Measurements from ENCODE around the gene KCNC4.

Gene KCNC4

GRCh38 chr1:110243146-110243545 is 33.0 kb downstream of the KCNC4 start:
- TF ChIP-seq POLR2AphosphoS5 (IDR thresholded peaks at IDR 0.05; ENCODE audit: low read depth) = no peak
- H3K4me3 ChIP-seq (replicated peaks; ENCODE audit: insufficient read depth, low read length) = no peak overlapping the region
- DNase-seq (ENCODE audit: low read depth in 1 of 2, low spot score in 1 of 2) = no peak
- no peaks in the 10 kb centered on the region for H3K27me3 ChIP-seq (ENCODE audit: insufficient read depth, poor library complexity, severe bottlenecking)
- no peak overlapping the region for H3K27ac ChIP-seq (replicated peaks)

DNA sequence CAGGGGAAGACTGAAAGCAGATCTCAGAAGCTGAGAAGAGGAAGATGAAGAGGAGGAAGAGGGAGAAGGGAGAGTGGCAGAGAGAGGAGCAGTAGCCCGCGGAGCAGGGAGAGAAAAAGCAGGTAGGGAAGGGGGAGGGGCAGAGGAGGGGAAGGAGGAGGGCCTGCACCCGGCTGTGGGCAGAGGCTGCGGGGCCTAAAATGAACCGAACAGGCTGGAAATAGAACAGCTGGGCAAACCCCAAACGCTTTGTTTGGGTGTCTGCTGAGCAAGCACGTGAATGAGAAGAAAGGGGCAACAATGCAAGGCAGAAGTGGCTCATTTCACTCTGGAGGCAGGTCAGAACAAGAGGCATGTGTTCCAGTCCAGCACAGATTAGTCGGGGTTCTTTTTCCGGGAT is 33.5 kb downstream of the KCNC4 start:
- Histone ChIP-seq H3K27ac (replicated peaks) (no peak overlapping the region), H3K4me3 (replicated peaks; ENCODE audit: insufficient read depth, low read length) (no peak overlapping the region), H3K27me3 (ENCODE audit: insufficient read depth, poor library complexity, severe bottlenecking) (no peaks in the 10 kb centered on the region)
- peak; percentile 40 to 63 for DNase-seq (ENCODE audit: low read depth in 1 of 2, low spot score in 1 of 2)
- TF ChIP-seq CTCF (IDR thresholded peaks at IDR 0.05; ENCODE audit: insufficient read depth, low read length) (no peak), POLR2AphosphoS5 (IDR thresholded peaks at IDR 0.05; ENCODE audit: low read depth) (0 out of 2 replicates have a peak, but pooled peaks have one; percentile 47)

DNA sequence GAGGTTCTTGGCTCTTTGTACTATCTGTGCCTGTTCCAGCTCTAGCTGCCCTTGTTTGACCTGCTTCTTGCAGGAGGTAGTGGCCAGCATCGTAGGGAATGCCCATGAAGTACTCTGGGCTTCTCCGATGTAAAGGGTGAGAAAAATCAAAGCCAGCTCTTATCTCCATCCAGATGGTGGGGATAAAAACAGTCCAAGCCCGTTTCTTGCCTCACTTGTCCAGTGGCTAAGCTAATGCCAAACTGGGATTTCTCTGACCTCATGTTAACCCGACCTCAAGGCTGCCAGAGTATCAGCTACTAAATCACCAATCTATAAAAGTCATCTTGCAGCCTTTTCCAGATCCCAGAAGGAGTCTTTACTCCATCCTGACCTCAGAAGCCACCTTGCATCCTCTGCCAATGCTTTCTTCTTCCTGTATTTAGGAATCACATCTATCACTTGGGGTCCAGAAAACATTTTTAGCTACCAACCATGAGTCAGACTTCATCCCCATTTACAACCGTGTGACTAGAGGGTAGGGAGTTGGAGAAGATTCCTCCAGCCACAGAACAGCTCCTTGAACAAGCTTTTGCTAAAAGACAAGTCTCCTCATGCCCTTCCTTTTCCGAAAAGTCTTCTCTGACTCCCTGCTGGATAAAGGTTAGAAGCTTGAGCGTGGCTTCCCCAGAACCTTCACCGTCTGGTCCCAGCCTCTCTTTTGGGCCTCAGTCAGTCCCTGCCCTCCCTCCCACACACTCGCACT is 35.9 kb downstream of the KCNC4 start:
- no peak for DNase-seq (ENCODE audit: low read depth in 1 of 2, low spot score in 1 of 2)
- Histone ChIP-seq H3K27ac (replicated peaks) (no peak overlapping the region), H3K27me3 (ENCODE audit: insufficient read depth, poor library complexity, severe bottlenecking) (no peaks in the 10 kb centered on the region), H3K4me3 (replicated peaks; ENCODE audit: insufficient read depth, low read length) (no peak overlapping the region)
- TF ChIP-seq SPI1 (IDR thresholded peaks at IDR 0.05; ENCODE audit: borderline replicate concordance, low read depth) = no peak
- TF ChIP-seq GABPA (IDR thresholded peaks at IDR 0.05; ENCODE audit: low read depth) = no peak
- TF ChIP-seq CTCF (IDR thresholded peaks at IDR 0.05; ENCODE audit: insufficient read depth, low read length) = no peak
- no peak for TF ChIP-seq REST (IDR thresholded peaks at IDR 0.05; ENCODE audit: insufficient replicate concordance, low read depth)
- TF ChIP-seq POLR2AphosphoS5 (IDR thresholded peaks at IDR 0.05; ENCODE audit: low read depth) = no peak

DNA sequence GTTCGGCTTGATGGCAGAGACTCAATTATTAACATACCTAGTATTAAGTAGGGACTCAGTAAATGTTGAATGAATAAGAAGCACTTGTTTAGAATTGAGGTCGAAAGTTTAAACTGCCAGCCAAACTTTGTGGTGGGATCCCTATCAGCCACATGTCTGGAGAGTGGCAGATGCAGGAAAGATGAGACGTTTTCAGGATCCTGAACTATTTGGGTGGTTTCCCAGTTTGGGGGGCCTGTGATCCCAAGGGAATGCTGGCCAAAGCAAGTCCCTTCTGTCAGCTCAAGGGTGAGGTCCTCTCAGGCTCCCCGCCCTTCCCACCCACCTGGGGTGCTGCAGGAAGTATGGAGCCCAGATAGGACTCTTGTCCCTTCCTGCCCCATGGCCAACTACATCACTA is 38.6 kb downstream of the KCNC4 start:
- no peak overlapping the region for H3K27ac ChIP-seq (replicated peaks)
- DNase-seq (ENCODE audit: low read depth in 1 of 2, low spot score in 1 of 2) = no peak
- H3K4me3 ChIP-seq (replicated peaks; ENCODE audit: insufficient read depth, low read length) = no peak overlapping the region
- TF ChIP-seq POLR2AphosphoS5 (IDR thresholded peaks at IDR 0.05; ENCODE audit: low read depth) (no peak), CTCF (IDR thresholded peaks at IDR 0.05; ENCODE audit: insufficient read depth, low read length) (no peak), GABPA (IDR thresholded peaks at IDR 0.05; ENCODE audit: low read depth) (no peak), SPI1 (IDR thresholded peaks at IDR 0.05; ENCODE audit: borderline replicate concordance, low read depth) (no peak), REST (IDR thresholded peaks at IDR 0.05; ENCODE audit: insufficient replicate concordance, low read depth) (no peak)
- no peaks in the 10 kb centered on the region for H3K27me3 ChIP-seq (ENCODE audit: insufficient read depth, poor library complexity, severe bottlenecking)
